ENCODE measurements around the gene DAP3.
"Not testable (repeated sequence)": the region's sequence is repeated elsewhere in the genome, so short reads cannot be mapped to it uniquely, and the experiment has no call there.

DAP3 gene

GRCh38 chr1:155719703-155720102 lies 30.8 kb downstream of the DAP3 start:
- no peak for DNase-seq

GRCh38 chr1:155725142-155725541 lies 36.3 kb downstream of the DAP3 start:
- DNase-seq: no peak

DNA sequence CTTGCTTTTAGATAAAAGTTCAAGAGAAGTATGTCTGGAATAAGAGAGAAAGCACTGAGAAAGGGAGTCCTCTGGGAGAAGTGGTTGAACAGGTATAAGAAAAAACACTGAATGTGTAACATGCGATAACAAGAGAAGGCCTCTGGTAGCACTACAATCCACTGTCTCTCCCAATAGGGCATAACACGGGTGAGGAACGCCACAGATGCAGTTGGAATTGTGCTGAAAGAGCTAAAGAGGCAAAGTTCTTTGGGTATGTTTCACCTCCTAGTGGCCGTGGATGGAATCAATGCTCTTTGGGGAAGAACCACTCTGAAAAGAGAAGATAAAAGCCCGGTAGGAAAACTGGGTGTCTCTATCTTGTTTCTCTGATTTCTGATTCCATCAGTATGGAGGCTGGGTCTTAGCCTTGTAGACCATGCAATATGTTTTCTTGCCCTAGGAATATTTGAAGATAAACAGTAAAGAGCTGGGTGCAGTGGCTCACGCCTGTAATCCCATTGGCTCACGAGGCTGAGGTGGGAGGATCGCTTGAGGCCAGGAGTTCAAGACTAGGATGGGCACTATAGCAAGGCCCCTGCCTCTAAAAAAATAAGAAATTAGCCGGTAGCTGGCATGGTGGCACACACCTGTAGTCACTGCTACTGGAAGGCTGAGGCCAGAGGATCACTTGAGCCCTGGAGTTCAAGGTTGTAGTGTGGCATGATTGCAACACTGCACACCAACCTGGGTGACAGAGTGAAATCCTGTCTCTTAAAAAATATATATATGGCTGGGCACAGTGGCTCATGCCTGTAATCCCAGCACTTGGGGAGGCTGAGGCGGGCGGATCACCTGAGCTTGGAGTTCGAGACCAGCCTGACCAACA lies 40.4 kb downstream of the DAP3 start:
- DNase-seq: no peak

DNA sequence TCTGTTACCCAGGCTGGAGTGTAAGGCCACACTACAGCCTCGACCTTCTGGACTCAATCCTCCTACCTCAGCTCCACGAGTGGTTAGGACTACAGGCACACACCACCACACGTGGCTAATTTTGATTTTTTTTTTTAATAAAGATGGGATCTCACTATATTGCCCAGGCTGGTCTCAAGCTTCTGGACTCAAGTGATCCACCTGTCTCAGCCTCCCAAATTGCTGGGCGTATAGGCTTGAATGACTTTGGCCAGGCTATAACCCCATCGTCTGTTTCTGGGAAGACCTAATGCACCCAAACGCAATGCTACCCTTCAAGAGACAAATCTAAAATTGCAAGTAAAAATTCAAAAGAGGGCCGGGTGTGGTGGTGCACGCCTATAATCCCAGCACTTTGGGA lies 52.1 kb downstream of the DAP3 start:
- DNase-seq: no peak

GRCh38 chr1:155741908-155742307 lies 53.0 kb downstream of the DAP3 start:
- no peak for DNase-seq

DNA sequence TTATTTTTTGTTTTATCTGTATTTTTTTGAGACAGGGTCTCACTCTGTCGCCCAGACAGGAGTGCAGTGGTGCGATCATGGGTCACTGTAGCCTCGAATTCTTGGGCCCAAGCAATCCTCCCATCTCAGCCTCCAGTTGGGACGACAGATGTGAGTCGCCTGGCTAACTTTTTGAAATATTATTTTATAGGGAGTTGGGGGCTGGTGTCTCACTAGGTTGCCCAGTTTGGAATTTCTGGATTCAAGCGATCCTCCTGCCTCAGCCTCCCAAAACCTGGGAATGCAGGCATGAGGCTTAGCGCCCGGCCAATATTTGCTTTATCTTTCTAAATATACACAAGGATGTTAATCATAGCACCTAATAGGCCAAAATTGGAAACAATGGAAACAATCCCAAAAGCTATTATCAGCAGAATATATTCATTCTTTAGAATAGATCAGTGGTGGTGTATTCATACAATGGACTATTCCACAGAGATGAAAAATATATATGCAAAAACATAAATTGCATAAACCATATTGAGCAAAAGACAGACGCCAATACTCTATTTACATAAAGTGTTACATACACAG lies 55.9 kb downstream of the DAP3 start:
- DNase-seq: no peak

DNA sequence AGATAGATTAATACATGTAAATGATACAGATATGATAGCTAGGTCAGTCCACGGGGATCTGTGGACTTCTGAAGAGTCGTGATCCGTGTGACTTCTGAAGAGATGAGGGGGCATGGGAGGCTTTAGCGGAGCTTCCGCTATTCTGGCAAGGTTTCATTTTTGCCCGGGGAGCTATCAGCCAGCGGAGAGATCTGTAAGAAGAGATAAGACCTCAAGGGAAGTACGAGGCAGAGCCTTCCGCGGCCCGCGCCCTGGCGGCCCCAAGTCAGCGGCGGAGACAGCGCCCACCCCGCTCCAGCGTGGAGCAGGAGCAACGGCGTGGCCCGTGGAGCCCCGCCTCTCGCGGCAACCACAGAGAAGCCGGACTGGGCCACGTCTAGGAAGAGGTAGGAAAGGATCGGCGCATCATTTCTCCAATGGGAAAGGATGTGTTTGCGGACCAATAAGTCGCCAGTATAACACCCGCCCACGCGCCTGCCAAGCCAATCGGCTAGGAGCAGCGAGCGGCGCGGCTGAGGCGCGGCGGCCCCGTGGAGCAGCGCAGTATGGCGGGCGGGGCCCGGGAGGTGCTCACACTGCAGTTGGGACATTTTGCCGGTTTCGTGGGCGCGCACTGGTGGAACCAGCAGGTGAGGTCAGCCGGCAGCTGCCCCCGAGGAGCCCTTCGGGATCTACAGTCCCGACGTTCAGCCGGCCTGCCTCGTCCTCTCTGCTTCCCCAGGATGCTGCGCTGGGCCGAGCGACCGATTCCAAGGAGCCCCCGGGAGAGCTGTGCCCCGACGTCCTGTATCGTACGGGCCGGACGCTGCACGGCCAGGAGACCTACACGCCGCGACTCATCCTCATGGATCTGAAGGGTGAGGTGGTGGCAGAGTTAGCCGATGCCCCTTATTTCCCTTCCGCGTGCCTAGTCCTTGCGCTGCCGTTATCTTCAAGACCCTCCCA lies 56.7 kb downstream of the DAP3 start:
- DNase-seq: peak; percentile 75

GRCh38 chr1:155747586-155747985 lies 58.7 kb downstream of the DAP3 start:
- DNase-seq: not testable (repeated sequence)

- not testable (repeated sequence) for DNase-seq
Observed at GRCh38 chr1:155748141-155748540, 59.2 kb downstream of the DAP3 start.

- DNase-seq: not testable (repeated sequence)
Observed at GRCh38 chr1:155759017-155759416, 70.1 kb downstream of the DAP3 start.

GRCh38 chr1:155759966-155760630 lies 71.2 kb downstream of the DAP3 start:
- DNase-seq: no peak

- DNase-seq: no peak
Observed at GRCh38 chr1:155760751-155761475, 72.0 kb downstream of the DAP3 start.

DNA sequence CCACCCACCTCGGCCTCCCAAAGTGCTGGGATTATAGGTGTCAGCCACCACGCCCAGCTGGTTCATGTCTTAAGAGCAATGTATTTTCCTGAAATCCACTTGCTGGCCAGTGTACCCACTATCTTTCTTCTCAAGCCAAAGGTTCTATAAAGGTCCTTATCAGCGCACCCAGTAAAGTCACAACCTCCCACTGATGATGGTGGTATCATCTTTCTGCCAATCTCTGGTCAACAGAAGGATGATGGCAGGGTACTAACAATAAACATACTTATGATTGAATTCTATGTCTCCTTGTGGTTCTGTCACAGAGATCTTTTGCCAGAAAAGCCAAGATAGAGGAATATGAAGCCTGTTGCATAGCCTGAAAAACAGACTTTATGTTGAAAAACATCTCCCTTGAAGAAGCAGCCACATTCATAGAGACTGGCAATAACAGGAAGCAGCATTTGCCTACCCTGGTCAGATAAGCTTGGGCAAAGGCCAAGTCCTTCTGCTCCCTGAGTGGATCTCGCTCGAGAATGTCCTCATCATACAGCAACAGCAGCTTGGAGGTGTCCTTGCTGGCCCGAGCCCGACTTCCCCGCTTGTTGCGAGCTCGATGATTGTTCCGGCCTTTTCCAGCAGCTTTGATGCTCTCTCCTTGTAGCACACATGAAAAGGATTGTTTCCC lies 73.0 kb downstream of the DAP3 start:
- no peak for DNase-seq

DNA sequence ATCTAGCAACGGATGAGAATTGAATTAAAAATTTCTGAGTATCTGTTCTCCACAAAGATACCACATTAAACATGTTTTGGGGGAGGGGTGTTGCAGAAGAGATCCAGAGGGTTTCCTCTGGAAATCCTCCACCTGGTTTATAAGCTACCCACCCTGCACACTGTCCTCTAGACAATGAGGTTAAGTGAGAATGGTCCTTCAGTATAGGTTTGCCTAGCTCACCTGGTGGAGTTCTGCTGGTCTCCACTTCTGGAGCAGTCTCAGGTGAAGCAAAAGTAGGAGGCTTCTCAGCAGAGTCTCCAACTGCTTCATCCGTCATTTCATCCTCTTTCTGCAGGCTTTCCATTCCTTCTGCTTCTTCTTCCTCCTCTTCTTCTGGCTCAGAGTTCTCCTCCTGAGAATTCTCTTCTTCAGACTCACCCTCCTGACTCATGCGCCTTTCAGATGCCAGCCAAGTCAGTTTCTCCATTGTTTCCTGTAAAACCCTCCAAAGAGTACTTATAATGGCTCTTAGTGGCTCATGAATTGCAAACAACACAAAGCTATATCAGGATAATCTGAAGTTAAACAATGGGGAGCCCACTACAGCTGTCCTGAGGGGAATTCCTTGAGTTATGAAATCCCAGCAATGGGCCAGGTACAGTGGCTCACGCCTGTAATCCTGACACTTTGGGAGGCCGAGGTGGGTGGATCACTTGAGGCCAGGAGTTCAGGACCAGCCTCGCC lies 74.4 kb downstream of the DAP3 start:
- not testable (repeated sequence) for DNase-seq

- DNase-seq: peak; percentile 72
Observed at GRCh38 chr1:155763989-155764388, 75.1 kb downstream of the DAP3 start.

DNA sequence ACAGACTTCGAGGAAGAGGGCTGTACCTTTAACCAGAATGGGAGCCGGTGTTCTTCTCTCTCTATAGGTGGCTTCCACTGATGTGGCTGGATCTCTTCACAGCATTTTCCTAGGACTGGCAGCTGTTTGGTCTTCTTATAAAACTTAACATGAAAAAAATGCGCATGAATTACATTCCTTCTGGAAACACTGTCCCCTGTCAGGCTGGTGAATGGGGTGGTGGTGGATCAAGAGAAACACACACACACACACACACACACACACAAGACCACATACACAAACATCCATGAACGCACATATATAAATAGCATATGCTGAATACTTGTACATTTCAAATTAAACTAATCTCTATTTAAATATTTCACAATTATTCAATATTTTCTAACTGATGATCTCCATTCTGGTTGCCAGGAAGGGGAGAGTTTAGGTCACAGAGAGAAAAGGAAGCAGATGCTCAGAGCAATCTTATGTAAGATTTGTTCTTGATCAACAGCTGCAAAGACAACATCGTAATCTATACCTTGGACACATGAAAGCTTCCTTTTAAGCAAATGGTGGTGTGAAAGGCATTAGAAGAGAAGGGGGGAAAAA lies 78.6 kb downstream of the DAP3 start:
- not testable (repeated sequence) for DNase-seq

GRCh38 chr1:155769257-155769656 lies 80.4 kb downstream of the DAP3 start:
- no peak for DNase-seq

DNA sequence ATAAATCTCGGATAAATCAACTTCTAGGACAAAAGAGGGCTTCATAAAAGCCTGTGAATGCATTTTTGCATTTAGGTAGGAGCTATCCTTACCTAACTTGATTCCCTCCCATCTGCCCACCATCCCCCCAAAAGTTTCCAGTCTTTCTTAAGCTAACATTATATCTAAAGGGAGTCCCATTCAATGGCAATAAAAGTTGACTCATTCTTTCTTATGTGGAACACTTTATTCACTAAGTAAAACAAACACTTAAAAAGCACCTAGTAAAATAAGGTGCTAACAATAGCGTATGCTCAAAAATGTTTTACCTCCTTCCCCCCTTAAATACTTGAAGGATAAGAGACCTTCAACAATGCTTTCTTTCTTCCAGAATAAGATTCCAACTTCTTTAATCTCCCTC lies 84.3 kb downstream of the DAP3 start:
- DNase-seq: no peak

DNA sequence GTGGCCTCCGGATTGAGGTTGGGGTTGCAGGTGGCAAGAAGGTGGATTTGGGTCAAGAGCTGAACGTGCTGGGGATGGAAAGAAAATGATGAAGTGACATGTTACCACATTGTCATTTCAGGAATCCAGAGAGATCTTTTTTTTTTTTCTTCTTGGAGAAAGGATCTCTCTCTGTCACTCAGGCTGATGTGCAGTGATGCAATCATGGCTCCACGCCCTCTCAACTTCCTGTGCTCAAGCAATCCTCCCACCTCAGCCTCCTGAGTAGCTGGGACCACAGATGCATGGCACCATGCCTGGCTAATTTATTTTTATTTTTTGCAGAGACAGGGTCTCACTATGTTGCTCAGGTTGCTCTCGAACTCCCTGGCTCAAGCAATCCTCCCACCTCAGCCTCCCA lies 87.5 kb downstream of the DAP3 start:
- DNase-seq: no peak

- DNase-seq: no peak
Observed at GRCh38 chr1:155777582-155777981, 88.7 kb downstream of the DAP3 start.
